GM20000 (cell line): ENCODE results near the gene URB2.

Source experiments
- DNase-seq: peaks from one replicate; pipeline ENCODE4 v3.0.0; 2012; ENCODE audit warnings: low spot score
- CTCF ChIP-seq: IDR thresholded peaks from 2 replicates; pipeline ENCODE4 v1.5.1; 2012; ENCODE audit warnings: mild to moderate bottlenecking, control low read depth; ENCODE audit errors: extremely low read depth, missing control alignments

Gene URB2

DNA sequence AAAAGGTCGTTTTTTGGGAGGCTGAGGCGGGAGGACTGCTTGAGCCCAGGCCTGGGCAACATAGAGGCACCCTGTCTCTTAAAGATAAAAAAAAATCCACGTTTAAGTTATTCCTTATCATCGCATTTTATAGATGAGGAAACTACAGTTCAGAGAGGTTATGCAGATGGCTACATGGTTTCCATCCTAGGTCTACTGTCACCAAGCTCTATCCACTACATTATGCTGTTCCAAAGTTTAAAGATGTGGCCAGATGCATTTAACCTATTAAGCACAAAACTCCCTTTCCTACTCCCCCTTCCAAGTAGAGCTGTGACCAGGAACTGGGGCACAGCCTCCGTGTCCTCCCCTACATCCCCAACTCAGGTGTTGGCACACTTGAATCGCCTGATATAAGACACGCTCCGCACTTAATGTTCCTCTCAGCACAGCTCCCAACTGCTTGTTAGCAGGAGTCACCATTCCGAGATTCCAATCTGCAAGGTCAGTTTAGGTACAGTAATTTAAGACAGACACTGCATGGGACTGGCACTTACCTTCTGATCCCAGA lies 1.5 kb upstream of the URB2 start:
- TF ChIP-seq CTCF = no peak
- DNase-seq = no peak

- no peak for TF ChIP-seq CTCF
- DNase-seq = peak; percentile 92
These were observed 754 bp upstream of the URB2 start for GRCh38 chr1:229625071-229625914.

DNA sequence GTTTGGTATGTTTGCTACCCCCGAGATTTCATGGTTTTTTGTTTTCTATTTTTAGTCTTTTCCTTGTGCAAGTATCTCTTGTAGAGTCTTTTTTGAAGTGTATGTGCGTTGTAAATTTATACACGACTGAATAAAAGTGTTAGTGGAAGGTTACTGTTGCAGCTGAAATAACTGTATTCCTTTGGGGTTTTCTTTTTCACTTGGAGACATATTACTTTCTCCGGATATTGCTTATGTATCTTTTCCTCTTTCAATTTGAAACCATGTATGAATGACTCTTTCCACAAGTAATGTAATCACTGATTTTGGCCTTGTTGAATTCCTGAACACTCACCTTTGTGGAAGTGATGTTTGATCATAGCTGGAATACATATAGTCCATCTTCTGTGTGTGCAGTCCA lies 956 bp downstream of the URB2 start:
- DNase-seq = no peak
- no peak for TF ChIP-seq CTCF

DNA sequence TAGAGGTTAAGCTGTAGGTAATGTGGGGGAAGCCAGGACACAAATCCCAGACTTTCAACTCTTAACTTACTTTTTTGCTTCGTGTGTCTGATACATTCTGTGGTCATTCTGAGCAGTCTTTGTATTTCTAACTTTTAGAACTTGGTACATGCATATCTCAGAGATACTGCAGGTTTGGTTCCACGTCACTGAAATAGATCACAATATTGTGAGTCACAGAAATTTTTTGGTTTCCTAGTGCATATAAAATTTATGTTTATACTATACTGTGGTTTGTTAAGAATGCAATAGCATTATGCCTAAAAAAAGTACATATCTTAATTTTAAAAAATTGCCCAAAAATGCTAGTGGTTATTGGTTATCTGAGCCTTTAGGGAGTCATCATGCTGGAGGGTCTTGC lies 3.2 kb downstream of the URB2 start:
- no peak for TF ChIP-seq CTCF
- DNase-seq = no peak

DNA sequence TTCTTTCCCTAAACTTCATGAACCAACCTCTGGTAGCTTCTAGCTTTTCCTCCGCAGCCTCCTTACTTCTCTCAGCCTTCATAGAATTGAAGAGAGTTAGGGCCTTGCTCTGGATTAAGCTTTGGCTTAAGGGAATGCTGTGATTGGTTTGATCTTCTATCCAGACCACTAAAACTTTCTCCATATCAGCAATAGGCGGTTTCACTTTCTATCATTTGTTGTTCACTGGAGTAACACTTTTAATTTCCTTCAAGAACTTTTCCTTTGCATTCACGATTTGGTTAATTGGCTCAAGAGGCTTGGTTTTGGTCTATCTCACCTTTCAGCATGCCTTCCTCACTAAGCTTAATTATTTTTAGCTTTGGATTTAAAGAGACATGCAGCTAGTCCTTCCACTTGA lies 5.1 kb downstream of the URB2 start:
- no peak for TF ChIP-seq CTCF
- no peak for DNase-seq

GRCh38 chr1:229631966-229632365 lies 5.9 kb downstream of the URB2 start:
- no peak for TF ChIP-seq CTCF
- no peak for DNase-seq

DNA sequence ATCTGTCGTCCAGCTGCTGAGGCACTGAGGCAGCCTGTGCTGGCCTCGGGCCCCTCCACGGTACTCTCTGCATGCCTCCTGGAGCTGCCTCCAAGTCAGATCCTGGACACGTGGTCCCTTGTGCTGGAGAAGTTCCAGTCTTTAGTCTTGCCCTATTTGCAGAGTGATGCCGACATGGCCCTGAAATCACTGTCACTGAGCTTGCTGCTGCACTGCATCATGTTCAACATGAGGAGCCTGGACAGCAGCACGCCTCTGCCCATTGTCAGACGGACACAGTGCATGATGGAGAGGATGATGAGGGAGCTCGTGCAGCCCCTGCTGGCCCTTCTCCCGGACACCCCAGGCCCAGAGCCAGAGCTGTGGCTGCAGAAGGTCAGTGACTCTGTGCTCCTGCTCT lies 10.0 kb downstream of the URB2 start:
- no peak for TF ChIP-seq CTCF
- no peak for DNase-seq
